Measurements from ENCODE around the gene CATSPER2.
"Not testable (repeated sequence)": the region's sequence is repeated elsewhere in the genome, so short reads cannot be mapped to it uniquely, and the experiment has no call there.

Gene CATSPER2

DNA sequence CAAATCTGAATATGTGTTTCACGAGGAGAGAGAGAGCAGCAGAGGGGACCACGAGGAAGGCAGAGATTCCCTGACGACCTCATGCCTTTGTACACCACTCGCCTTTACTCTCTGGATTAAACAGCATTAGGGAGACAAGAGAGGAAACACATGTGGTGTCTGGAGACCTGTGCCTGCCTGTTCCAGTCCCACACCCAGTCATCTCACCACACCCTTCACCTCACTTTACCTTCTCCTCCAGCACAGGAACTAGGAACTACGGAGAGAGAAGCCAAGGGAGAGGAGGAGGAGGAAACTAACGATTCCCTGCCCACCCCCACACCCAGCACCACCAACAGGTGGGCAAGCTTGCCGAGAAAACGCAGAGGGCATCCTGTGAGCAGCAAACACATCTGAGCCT lies 55.8 kb downstream of the CATSPER2 start:
- not testable (repeated sequence) for DNase-seq

DNA sequence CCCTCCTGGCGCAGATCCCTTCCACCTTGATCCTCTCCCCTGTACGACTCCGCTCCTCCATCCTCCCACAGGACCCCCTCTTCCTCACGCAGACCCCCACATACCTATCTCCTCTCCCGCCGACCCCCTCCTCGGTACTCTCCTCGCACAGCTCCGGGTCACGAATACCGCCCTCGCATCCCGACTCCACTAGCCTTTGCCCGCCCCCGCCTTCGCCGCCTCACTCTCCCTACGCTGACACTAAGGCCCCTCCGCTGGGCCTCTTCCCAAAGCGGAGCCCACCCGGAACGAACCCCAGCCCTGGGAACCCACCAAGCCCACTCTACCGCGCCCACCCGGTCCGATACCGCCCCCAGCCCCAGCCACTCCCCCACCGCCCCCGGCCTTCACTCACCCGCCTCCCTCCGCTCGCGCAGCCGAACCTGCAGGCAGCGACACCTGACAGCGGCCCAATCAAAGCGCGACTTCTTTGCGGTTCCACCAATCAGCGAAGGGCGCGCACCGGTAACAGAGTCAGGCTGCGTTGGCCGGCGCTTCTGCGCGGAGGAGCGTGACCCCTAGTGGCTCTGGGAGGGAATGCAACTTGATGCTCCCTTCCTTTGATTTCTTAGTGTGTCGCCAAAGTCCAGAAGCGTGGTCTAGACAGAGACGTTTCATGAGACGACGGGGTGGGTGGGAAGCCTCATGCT lies 58.7 kb downstream of the CATSPER2 start, which contains the start of gene PPIP5K1:
Gene PPIP5K1, minus strand, starts transcription at position 431 of the 689 bp plus-strand sequence. CDS start 5,704 bp downstream, outside the sequence.
- DNase-seq: not testable (repeated sequence)
